HPDE6-E6E7 (cell line): ENCODE data around the gene HES7.
"Not testable (repeated sequence)": the region's sequence is repeated elsewhere in the genome, so short reads cannot be mapped to it uniquely, and the experiment has no call there.

Experiments used
- DNase-seq: peaks from one replicate; pipeline ENCODE4 v3.0.0; 2011; ENCODE audit warnings: missing footprints; ENCODE audit errors: extremely low spot score

HES7 gene

GRCh38 chr17:8123695-8124349 is at the start of gene HES7:
Gene HES7, minus strand, starts transcription at chr17:8124106. Its CDS starts 22 bp downstream, at chr17:8124084.
- DNase-seq = no peak

- DNase-seq = peak; percentile 50
Observed at GRCh38 chr17:8173056-8173870, 49.4 kb upstream of the HES7 start.

- DNase-seq = not testable (repeated sequence)
Observed at GRCh38 chr17:8170186-8170585, 46.3 kb upstream of the HES7 start.

GRCh38 chr17:8167526-8167925 is 43.6 kb upstream of the HES7 start:
- DNase-seq = no peak

GRCh38 chr17:8166731-8167130 is 42.8 kb upstream of the HES7 start:
- DNase-seq = no peak

GRCh38 chr17:8164815-8165131 is 40.9 kb upstream of the HES7 start:
- no peak for DNase-seq

GRCh38 chr17:8163978-8164814 is 40.3 kb upstream of the HES7 start:
- no peak for DNase-seq

GRCh38 chr17:8162997-8163977 is 39.4 kb upstream of the HES7 start:
- DNase-seq = no peak

- no peak for DNase-seq
Observed at GRCh38 chr17:8162233-8162996, 38.5 kb upstream of the HES7 start, which contains the start of gene VAMP2. Gene VAMP2, minus strand, starts transcription at chr17:8162948. Its CDS starts 69 bp downstream, at chr17:8162879.

- DNase-seq = no peak
Observed at GRCh38 chr17:8161289-8162232, 37.7 kb upstream of the HES7 start.

GRCh38 chr17:8160741-8161221 is 36.9 kb upstream of the HES7 start:
- no peak for DNase-seq

GRCh38 chr17:8160224-8160577 is 36.3 kb upstream of the HES7 start:
- no peak for DNase-seq

- DNase-seq = no peak
Observed at GRCh38 chr17:8159459-8160223, 35.7 kb upstream of the HES7 start.

- DNase-seq = no peak
Observed at GRCh38 chr17:8159032-8159400, 35.1 kb upstream of the HES7 start.

GRCh38 chr17:8158267-8159031 is 34.5 kb upstream of the HES7 start:
- DNase-seq = peak; percentile 69

- DNase-seq = peak; percentile 96
Observed at GRCh38 chr17:8156246-8156992, 32.5 kb upstream of the HES7 start.

- DNase-seq = no peak
Observed at GRCh38 chr17:8155996-8156245, 32.0 kb upstream of the HES7 start.
